Measurements from ENCODE around the gene INHA.

Gene INHA, protein sequence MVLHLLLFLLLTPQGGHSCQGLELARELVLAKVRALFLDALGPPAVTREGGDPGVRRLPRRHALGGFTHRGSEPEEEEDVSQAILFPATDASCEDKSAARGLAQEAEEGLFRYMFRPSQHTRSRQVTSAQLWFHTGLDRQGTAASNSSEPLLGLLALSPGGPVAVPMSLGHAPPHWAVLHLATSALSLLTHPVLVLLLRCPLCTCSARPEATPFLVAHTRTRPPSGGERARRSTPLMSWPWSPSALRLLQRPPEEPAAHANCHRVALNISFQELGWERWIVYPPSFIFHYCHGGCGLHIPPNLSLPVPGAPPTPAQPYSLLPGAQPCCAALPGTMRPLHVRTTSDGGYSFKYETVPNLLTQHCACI

DNA sequence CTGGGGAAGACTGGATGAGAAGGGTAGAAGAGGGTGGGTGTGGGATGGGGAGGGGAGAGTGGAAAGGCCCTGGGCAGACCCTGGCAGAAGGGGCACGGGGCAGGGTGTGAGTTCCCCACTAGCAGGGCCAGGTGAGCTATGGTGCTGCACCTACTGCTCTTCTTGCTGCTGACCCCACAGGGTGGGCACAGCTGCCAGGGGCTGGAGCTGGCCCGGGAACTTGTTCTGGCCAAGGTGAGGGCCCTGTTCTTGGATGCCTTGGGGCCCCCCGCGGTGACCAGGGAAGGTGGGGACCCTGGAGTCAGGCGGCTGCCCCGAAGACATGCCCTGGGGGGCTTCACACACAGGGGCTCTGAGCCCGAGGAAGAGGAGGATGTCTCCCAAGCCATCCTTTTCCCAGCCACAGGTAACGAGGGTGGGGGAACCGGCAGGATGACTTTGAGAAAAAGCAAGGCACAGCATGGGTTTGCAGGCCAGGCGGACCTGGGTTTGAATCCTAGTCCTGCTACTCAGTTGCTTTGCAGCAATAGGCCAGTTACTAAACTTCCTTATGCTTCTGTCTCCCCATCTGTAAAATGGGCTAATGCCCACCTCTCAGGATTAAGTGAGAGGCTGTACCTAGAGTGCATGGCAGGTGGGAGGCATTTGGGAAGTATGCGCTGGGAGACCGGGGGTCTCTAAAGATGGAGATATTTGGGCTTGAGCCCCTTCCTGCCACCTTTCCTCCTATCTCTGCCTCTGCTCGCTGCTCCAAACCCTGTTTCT is at the start of gene INHA:
INHA (plus strand) TSS at position 74 of the 765 bp plus-strand sequence; CDS start at position 139, 65 bp downstream.
- no peak for DNase-seq

DNA sequence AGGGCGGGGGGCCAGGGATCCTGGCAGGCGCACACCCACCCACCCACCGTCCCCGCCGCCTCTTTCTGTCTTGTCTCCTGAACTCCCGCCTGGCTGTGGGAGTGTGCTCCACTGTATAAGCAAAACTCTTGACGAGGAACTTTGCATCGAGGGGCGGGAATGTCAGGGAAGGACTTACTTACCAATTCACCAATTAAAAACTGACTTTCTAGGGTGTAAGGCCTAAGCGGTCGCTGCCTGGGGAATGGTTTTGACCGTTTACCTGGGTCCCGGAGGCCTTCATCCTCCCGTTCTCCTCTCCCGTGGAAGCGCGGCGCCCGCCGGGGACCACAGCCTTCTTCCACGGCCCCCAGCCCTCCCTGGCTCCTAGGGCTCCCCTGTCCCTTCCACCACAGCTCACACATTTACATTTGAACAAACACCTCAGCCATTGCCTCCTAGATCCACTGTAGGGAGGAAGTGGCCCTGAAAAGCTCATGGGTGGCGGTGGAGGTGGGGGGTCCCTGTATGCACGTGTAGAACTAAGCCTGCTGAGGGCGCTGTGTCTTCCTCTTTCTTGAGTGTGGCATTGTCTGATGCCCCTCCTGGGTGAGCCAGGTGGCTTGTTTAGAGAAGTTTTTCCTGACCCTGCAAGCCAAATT is 49.0 kb upstream of the INHA start:
- no peak for DNase-seq

DNA sequence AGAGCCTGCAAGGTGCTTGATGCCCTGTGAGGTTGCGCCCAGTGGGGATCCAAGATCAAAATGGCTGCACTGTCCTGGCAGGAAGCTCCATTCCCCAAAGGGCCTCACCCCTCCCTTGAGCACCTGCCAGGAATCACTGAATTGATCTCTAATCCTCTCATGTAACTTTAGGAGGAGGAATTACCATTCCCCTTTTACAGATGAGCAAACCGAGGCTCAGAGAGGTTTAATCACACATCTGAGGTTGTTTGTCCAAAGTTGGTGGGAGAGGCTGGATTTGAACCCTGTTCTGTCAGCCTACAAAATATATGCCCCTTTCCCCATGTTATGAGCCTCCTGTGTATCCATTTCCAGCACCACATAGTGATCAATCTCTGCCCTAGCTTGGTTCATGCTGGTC is 47.3 kb upstream of the INHA start:
- no peak for DNase-seq

DNA sequence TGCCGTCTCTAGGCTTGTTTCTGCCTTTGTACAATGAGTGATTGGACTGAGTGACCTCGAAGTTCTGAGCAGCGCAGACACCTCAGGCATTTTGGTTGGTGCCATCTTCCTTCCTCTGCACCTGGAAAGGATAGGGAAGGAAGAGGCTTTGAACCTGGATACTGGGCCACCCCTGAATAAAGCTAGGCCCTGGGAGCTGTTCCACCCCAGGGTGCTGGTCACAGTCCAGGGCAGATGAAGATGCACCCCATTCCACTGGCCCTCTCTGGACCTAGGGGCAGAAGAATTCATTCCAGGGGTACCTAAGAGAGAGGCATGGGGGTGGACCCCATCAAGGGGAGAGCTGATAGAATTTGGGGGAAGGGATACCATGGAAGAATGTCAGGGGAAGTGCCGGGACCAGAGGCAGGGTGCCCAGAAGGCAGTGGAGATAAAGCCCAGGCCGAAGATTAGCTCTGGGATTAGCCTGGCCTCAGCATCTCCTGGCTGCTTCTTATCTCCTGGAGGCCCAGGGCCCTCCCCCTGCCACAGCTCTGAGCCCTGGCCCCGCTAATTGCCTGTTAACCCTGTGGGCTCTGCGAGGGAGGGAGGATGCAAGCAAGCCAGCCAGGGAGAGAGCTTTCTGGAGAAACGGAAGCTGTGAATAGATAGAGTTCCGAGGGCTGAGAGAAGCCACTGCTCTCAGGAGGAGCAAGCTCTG is 46.4 kb upstream of the INHA start:
- DNase-seq: no peak

DNA sequence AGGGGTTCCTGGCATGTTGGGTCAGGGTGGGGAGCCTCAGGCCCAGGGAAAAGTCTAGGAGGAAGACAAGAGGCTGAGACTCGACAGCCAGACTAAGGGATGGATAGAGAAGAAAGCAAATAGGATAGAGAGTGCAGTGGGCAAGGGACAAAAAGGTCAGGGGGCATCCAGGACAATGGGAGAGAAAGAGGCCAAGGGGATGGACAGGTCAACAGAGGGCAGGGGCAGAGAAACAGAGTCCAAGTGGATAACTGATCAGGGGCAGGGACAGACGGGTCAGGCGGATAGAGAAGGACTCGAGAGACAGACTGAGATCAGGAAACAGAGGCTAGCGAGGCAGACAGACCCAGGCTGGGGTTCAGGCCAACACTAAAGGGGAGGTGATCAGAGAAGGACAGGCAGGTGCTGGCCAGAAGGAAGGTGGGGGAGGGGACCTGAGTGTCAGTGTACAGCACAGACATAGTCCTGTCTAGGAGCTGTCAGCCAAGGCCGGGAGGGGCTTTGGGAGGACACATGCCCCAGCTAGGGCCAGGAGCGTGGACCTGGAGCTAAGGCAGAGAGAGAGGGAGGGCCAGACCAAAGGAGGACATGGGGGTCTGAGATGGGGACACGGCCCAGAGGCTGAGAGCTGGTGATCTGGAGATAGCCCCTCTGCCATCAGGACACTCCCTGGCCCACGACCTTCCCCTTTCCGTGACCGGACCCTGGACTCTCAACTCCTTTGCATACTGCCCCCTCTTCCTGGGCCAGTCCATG is 45.6 kb upstream of the INHA start:
- DNase-seq: no peak

DNA sequence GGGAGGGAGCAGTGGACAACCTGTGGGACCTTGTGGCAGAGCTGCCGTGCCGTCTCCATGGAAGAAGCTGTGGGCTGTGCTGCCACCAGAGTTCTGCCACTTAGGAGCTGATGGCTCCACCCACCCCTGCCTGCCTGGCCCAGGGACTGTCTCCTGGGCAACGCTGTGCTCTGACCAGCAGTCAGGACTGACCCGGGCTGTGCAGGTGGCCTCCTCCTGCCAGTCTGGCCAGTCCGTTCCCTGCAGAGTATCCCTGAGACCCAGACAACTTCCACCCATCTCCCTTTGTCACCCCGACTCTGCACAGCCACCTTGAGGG is 45.1 kb upstream of the INHA start:
- no peak for DNase-seq

DNA sequence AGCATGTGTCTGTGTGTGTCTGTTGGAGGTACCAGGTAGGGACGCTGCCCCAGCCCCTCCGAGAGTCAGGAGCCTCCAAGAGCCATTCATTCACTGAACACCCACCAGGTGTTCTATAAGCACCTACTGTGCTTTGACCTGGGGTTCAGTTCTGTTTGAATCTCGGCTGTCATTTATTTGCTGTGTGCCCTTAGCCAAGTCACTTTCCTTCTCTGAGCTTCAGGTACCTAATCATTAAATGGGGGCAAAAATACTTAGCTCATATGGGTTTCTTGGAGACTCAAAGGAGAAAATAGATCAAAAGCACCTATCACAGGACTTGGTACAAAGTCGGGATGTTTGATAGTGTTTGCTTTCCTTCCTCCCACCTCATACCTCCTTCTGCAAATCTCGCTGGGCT is 44.6 kb upstream of the INHA start:
- no peak for DNase-seq

DNA sequence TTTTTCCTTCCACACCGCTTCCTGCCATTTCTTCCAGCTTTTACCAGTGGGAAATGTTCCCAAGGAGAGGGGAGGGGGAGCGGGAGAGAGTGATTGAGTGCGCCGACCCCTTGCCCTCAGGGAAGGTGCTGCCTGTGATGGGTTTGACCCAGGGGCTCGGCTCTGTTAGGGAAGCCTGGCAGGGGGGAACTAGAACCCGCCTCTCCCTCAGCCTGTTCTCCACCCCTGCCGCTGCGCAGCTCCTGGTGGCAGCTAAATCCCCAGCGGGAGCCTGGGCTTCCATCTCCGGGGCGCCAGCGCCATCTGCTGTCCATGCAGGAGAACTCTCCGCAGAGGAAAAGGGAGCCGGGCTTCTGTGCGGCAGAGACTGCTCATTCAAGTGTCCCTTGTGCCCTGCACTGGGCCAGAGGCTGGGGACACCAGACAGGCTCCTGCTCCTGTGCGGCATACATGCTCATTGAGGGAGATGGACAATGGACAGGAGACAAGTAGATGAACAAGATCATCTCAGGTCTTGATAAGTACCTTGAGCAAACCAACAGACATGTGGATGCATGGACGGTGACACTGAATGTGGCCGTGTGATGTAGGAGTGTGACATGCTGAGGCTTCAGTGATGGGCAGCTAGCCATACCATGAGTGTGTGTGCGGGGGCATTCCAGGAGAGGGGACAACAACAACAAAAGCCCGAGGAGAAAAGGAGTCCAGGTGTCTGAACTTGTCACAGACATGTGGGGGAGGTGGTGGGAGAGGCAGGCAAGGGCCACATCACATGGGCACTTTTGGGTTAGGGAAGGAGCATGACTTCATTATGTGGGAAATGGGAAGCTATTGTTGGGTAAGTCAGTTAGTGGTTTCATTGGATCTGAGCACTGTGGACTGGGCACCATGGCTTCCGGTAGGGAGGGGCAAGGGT is 41.8 kb upstream of the INHA start:
- DNase-seq: peak; percentile 88

DNA sequence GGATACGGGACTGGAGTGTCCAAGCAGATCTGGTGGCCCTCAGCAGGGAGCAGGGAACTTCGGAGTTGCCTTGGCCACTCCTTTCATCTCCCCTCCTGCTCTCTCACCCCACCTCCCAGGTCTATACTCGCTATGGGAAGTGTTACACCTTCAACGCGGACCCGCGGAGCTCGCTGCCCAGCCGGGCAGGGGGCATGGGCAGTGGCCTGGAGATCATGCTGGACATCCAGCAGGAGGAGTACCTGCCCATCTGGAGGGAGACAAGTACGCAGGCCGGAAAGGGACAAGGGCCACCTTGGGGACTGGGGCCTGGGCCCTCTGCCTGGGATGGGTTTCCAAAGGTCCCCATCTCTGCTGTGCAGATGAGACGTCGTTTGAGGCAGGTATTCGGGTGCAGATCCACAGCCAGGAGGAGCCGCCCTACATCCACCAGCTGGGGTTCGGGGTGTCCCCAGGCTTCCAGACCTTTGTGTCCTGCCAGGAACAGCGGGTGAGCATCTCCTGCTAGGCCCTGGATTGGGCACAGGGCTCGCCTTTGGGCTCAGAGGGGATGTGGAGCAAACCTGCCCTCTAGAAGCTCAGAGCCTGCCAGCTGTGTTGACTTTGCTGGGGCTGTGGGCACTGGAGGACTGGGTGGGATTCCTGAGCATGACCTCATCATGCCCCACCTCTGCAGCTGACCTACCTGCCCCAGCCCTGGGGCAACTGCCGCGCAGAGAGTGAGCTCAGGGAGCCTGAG is 40.3 kb upstream of the INHA start:
- DNase-seq: no peak

DNA sequence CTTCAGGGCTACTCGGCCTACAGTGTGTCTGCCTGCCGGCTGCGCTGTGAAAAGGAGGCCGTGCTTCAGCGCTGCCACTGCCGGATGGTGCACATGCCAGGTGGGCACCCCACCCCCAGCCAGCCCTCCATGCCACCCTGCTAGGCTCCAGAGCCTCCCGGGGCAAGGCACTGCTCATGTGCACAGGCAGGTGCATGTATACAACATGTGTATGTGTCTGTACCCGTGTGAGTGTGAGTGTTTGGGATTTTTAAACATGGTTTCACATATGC is 39.8 kb upstream of the INHA start:
- DNase-seq: no peak

DNA sequence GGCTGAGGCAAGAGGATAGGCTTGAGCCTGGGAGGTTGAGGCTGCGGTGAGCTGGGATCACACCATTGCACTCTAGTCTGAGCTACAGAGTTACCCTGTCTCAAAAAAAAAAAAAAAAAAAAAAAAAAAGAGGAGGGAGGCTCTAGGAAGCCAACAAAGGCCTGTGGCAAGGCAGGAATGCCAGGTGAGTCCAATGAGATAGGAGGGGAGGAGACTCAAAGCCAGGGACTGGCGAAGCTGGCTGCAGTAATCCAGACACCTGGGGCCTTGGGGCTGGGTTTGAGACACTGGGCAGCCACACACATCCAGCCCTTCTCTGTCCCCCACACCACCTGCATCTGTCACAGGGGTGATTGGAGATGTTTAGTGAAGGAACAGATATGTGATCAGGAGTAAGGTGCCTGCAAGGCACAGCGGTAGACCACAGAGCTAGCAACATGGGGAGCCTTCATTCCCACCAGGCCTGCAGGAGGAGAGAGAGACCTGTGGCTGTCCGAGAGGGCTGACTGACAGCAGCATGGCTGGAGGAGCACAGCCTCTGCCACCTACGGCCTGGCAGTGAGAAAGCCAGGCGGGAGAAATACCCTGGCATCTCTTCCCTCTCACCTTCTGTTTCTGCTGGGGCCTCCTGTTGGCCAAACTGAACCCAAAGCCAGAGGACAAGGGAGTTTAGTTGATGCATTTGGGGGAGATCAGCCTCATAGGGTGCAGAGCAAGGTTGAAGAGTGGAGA is 38.0 kb upstream of the INHA start:
- DNase-seq: no peak

DNA sequence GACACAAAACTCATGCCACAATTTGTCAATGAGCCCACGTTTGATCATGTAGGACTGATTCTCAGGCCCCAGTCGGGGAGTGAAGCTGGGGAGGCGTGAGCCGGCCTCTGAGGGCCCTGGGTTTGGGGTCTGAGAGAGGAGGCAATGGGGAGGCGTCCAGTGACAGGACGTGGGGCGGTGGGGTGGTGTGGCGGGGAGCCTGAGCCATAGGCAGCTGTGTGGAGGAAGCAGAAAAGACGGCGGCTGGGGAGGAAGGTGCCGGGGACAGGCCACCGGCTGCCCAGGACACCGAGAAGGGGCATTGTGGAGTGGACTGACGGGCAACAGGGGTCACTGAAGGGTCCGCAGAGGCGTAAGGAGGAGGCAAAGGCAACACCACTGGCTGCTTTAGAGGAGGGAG is 35.7 kb upstream of the INHA start:
- no peak for DNase-seq

DNA sequence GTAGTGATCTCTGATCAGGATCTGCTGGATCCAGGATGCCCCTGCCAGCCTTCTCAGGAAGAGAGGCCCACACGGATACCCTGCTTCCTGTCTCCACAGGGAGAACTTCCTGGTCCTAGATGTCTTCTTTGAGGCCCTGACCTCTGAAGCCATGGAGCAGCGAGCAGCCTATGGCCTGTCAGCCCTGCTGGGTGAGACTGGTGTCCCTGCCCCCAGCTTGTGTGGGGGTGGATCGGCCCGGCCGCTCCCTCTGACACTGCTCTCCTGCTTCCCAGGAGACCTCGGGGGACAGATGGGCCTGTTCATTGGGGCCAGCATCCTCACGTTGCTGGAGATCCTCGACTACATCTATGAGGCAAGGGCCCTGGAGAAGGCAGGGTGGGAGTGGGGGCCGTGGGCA is 35.1 kb upstream of the INHA start:
- DNase-seq: no peak

DNA sequence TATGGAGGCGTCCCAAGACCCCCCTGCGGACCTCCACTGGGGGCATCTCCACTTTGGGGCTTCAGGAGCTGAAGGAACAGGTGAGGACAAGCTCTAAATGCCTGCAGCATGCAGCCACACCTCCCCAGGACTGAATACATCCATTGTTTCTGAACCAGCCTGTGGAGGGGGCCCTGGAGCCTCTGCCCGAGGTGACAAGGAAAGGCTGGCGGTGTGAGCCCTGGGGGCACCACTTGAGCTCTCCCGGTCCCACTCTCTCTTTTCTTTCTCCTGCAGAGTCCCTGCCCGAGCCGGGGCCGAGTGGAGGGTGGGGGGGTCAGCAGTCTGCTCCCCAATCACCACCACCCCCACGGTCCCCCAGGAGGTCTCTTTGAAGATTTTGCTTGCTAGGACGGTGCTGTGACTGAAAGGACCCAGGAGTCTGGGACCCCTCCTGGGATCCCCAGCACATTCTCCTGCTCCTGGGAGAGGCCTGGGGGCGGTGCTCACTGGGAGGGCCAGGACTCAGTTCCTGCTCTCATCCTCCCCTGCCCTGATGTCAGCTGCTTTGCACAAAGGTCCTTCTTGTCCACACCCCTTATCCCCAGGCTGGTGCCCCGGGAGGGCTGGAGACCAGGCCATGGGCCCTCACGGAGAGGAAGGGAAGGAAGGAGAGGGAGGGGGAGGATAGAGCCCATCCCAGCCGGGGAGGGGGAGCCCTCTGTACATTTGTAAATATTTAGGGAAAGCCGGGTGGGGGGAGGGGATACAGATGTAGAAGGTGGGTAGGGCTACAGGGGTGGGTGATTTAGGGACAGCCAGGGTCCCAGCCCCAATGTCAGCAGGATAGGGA is 34.2 kb upstream of the INHA start:
- no peak for DNase-seq

DNA sequence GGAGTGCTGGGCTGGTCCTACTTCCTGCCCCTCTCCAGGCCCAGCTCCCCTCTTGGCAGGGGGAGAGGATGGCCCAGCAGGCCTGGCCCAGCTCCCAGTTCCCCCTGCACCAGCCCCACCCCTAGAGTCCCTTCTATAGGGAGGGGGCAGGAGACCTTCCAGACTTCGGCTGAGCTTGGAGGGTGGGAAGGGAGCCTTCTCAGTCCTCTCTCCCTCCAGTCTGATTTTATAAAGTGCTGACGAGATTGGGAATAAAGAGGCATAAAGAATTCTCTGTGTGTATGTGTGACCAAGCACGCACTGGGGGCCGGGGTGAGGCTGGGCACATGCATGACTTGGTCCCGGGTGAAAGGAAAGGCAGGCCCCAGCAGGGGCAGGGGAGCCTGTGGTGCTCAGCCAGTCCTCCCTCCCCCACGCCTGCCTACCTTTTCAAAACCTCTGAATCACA is 33.6 kb upstream of the INHA start:
- no peak for DNase-seq

DNA sequence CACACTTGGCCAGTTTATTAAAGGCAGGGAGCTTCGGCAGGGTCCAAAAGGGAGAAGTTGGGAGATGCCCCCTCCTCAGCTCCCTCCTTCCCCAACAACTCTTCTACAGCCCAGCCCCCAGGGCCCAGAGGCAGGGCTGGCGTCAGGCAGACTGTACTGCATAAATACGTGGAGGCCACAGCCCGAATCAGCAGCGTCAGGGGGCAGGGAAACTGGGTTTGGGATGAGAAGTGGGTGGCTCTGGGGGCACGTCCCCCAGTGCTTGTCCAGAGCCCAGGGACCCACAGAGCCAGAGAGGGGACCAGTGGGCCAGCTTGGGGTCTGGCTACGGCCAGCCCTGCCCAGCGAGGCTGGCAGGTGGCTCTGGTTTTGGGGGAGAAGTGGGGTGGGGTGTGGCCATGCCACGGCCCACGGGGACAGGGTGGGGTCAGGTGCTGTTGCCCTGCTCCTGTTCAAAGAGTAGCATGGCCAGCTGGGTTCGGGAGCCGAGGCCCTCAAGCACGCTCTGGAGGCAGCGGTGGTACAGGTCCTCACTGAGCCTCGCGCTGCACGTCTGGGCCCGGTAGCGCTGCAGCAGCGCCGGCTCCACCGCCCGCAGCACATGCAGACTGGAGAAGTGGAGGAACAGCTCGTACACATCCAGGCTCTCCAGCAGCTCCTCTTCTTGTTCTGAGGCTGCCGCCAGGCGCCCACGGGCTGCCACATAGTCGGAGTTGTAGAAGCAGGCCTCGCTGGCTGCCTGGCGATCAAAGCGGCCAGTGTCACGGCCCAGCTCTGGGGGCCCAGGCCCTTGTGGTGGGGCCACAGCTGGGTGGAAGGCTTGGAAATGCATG is 32.9 kb upstream of the INHA start:
- no peak for DNase-seq

DNA sequence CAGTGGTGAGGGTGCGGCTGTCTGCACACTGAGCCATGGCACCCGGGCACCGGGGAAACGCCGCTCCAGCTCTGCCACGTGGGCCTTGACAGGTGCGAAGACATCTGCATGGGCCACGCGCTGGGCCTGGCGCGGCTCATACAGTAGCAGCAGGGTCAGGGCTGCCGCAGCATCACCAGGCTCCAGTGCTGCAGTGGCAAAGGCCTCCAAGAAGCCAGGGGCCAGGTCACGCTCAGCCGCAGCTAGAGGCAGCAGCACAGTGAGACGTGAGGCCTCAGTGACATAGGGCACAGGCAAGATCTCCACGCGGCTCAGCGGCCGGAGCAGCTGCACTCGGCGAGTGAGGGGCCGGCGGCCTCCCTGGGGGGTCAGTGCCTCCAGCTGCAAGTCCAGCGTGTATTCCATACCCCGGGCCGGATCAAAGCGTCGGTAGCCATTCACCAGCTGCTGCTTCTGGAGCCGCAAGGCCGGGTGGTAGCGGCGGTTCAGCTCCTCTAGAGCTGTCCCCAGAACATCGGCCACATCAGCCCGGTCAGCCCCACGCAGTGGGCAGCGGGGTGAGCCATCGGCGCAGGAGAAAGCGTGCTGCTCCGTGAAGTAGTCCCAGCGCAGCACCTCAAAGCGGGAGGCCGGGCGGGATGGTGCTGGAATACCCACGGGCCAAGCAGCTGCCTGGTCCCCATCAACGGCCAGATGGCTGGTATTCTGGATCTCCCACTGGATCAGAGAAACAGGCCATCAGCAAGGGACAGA is 32.0 kb upstream of the INHA start:
- no peak for DNase-seq
